Measurements from ENCODE around the gene FBL.
A peak's percentile ranks its signal among the peaks of the same experiment; 100 is the strongest.

Gene FBL

DNA sequence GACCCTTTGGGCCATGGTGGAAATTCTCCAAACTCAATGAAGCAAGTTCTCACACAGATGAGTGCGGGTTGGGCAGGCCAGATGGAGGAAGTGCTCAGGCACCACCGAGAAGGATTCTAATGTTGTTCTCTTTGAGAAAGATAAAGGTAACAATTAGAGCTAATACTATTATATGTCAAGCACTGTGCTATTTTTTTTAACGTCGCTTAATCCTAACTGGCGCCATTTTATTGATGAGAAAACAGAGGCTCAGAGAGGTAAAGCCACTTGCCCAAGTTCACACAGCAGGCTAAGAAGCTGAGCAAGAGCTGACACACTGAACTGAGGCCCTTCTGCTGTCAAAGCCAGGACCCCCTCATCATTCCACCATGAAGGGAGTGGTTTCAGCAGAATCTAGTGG is 1.0 kb downstream of the FBL start:
- H3K27me3 Mint-ChIP-seq (ENCODE audit: low read depth, poor library complexity): peaks cover 6% of the 10 kb centered on the region
- H3K36me3 Mint-ChIP-seq (ENCODE audit: low read depth): no peaks in the 10 kb centered on the region
- DNase-seq: no peak
- H3K4me3 Mint-ChIP-seq: peak overlapping the region; percentile 96
- TF ChIP-seq, protein P1, sequence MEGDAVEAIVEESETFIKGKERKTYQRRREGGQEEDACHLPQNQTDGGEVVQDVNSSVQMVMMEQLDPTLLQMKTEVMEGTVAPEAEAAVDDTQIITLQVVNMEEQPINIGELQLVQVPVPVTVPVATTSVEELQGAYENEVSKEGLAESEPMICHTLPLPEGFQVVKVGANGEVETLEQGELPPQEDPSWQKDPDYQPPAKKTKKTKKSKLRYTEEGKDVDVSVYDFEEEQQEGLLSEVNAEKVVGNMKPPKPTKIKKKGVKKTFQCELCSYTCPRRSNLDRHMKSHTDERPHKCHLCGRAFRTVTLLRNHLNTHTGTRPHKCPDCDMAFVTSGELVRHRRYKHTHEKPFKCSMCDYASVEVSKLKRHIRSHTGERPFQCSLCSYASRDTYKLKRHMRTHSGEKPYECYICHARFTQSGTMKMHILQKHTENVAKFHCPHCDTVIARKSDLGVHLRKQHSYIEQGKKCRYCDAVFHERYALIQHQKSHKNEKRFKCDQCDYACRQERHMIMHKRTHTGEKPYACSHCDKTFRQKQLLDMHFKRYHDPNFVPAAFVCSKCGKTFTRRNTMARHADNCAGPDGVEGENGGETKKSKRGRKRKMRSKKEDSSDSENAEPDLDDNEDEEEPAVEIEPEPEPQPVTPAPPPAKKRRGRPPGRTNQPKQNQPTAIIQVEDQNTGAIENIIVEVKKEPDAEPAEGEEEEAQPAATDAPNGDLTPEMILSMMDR (IDR thresholded peaks at IDR 0.05): no peak
- H3K27ac Mint-ChIP-seq: peak overlapping the region; percentile 60
- peaks cover 52% of the 10 kb centered on the region for H3K4me1 Mint-ChIP-seq
- no peaks in the 10 kb centered on the region for H3K9me3 Mint-ChIP-seq

DNA sequence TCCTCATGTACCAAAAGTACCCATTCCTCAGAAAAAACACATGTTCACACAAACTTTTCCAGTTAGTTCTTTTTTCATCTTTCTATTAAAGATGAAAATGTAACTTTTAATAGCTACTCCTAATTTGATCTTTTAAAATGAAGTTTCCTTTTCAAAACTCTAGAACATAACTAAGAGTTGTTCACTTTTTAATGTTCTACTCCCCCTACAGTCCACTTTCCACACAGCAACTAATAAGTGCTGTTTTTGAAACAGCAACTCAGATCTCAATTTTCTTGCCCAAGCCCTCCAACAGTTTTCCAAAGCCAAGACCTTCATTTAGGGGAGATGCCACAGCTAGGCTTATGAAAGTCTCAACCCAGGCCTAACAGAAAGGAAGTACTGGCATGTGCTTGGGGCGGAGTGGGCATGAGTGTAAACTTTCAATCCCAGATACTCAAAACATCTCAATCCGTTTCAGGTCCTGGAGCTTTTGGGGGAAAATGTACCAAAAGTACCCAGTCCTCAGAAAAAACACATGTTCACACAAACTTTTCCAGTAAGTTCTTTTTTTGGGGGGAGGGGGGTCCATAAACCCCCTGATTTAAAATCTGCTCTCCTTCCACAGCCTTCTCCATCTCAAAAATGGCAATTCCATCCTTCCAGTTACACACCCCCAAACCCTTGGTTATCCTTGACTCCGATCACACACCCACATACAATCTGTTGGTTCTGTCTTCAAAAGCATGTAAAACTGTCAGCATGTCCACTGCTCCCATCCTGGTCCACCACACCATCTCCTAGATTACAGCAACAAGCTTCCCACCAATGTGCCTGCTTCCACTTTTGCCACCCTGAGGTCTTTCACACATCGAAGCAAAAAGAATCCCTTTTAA is 2.0 kb downstream of the FBL start:
- H3K27me3 Mint-ChIP-seq (ENCODE audit: low read depth, poor library complexity): peaks cover 3% of the 10 kb centered on the region
- no peak for DNase-seq
- peaks cover 52% of the 10 kb centered on the region for H3K4me1 Mint-ChIP-seq
- TF ChIP-seq, protein P1 (IDR thresholded peaks at IDR 0.05): peak; percentile 65
- no peaks in the 10 kb centered on the region for H3K9me3 Mint-ChIP-seq
- H3K27ac Mint-ChIP-seq: no peak overlapping the region
- peaks cover 7% of the 10 kb centered on the region for H3K36me3 Mint-ChIP-seq (ENCODE audit: low read depth)
- H3K4me3 Mint-ChIP-seq: peak overlapping the region; percentile 96

DNA sequence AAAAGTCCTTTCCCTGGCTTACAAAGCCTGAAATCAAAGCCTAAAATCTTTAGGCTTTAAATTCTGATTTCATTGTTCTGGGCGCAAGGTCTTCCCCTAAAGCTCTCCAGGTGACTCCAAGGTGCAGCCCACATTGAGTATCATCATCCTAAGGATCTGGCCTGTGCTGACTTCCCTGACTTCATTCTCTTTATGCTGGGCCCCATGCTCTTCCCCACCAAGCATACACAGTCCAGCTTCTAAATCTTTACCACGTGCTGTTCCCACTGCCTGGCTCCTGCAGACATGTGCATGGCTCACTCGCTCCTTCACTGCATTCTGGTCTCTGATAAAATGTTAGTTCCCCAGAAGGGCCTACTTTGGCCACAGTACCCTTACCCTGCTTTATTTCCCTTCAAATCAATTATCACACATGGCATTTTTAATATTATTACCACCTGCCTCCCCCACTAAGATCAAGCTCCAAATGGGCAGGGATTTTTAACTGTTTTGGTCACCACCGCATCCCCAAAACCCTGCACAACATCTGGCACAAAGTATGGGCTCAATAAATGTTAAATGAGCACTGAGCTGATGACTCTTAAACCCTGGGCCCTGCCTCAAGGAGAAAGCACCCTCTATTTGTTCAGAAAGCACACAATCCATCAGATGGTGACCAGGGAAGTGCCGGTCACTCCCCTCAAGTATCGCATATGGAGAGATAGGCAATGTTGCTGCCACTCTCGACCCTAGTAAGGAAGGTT is 3.3 kb downstream of the FBL start:
- Mint-ChIP-seq H3K27me3 (ENCODE audit: low read depth, poor library complexity) (peaks cover 3% of the 10 kb centered on the region), H3K4me3 (peak overlapping the region; percentile 1), H3K4me1 (peaks cover 52% of the 10 kb centered on the region), H3K9me3 (no peaks in the 10 kb centered on the region), H3K27ac (peak overlapping the region; percentile 15), H3K36me3 (ENCODE audit: low read depth) (peaks cover 14% of the 10 kb centered on the region)
- TF ChIP-seq, protein P1 (IDR thresholded peaks at IDR 0.05): peak; percentile 3
- no peak for DNase-seq

DNA sequence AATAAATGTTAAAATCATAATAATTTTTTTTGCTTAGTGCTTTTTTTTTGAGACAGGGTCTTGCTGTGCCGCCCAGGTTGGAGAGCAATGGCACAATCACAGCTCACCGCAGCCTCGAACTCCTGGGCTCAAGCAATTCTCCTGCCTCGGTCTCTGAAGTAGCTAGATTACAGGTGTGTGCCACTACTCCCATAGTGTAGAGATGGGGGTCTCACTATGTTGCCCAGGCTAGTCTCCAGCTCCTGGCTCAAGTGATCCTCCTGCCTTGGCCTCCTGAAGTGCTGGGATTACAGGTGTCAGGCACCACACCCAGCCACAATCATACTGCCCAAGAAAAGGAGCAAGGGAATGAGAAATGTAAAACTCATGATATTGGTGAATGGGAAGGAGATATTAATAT is 5.1 kb downstream of the FBL start:
- Mint-ChIP-seq H3K27ac (no peak overlapping the region), H3K4me3 (no peak overlapping the region), H3K9me3 (no peaks in the 10 kb centered on the region), H3K4me1 (peaks cover 41% of the 10 kb centered on the region), H3K36me3 (ENCODE audit: low read depth) (peaks cover 32% of the 10 kb centered on the region), H3K27me3 (ENCODE audit: low read depth, poor library complexity) (peaks cover 3% of the 10 kb centered on the region)
- TF ChIP-seq, protein P1 (IDR thresholded peaks at IDR 0.05): no peak
- no peak for DNase-seq

DNA sequence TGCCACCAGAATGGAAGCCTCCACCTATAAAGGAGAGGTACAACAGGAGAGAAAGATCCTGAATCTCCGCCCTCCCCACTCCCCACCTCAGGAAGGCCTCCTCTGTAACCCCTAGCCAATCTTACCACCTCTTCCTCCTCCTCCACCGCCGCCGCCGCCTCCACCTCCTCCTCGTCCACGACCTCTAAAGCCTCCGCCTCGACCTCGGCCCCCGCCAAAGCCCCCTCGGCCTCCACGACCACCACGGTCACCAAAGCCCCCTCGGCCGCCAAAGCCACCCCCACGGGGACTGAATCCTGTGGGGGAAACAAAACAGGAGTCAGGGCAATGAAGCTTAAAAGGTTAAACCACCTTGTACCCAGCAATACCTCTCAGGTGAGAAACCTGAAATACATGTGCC is 5.7 kb downstream of the FBL start:
- no peak for DNase-seq
- H3K4me1 Mint-ChIP-seq: peaks cover 36% of the 10 kb centered on the region

More for the DNA sequence above, 5.7 kb downstream of the FBL start:
- Mint-ChIP-seq H3K27me3 (ENCODE audit: low read depth, poor library complexity) (peaks cover 3% of the 10 kb centered on the region), H3K36me3 (ENCODE audit: low read depth) (peaks cover 32% of the 10 kb centered on the region), H3K9me3 (no peaks in the 10 kb centered on the region), H3K27ac (peak overlapping the region; percentile 36), H3K4me3 (no peak overlapping the region)
- TF ChIP-seq, protein P1 (IDR thresholded peaks at IDR 0.05): no peak

Data from nephron progenitor cell (in vitro differentiated cells).